B cell (primary cell): ENCODE measurements around the gene EFNA3. TPM values are rescaled to one million over a fixed set of nuclear protein-coding genes. Genes with fewer than 3 reads are reported as not detected.

ENCODE experiments used
- ATAC-seq: fragments of 200-7000 bp; cut with Tn5 transposase; one replicate; pipeline ENCODE4 v1.10.0; 2021; ENCODE audit warnings: low read depth, mild to moderate bottlenecking, moderate number of reproducible peaks, moderate library complexity
- CTCF ChIA-PET: fragments of 350-600 bp; sonication (Branson Sonifier 250); formaldehyde crosslinking; loops from one replicate; lab custom pipeline; 2021; ENCODE audit warnings: antibody characterized with exemption, inconsistent platforms; lab: Charles Lee
- POLR2A ChIA-PET: fragments of 350-600 bp; sonication (Branson Sonifier 250); formaldehyde crosslinking; loops from one replicate; lab custom pipeline; 2021; ENCODE audit warnings: antibody characterized with exemption; lab: Charles Lee
- DNase-seq: peaks from one replicate; pipeline ENCODE4 v3.0.0; 2013
- H2AFZ ChIP-seq: 2 replicates; pipeline ENCODE4 v1.6.1; 2012; ENCODE audit warnings: mild to moderate bottlenecking, low read depth, low read length; ENCODE audit not compliant: insufficient read depth, poor library complexity, severe bottlenecking
- H3K27ac ChIP-seq, 2 donors: 1 replicate in 1 of 2; 2 replicates in 1 of 2; pipeline ENCODE4 v1.5.1; 2012 to 2013; ENCODE audit warnings: low read length in 2 of 2, mild to moderate bottlenecking in 2 of 2, moderate library complexity in 1 of 2
- H3K27me3 ChIP-seq, 4 experiments: fragments of 200-600 bp in 1 of 4; sonication (generic) in 1 of 4; replicated peaks in 1 of 4; 1 replicate in 2 of 4; 2 replicates in 2 of 4; pipeline versions ENCODE4 v1.6.1 to v1.7.0; 2013 to 2016; ENCODE audit warnings: low read length in 3 of 4, mild to moderate bottlenecking in 2 of 4, mixed read lengths in 1 of 4, moderate library complexity in 1 of 4; ENCODE audit not compliant: insufficient read depth in 4 of 4, control insufficient read depth in 3 of 4; ENCODE audit errors: control extremely low read depth in 1 of 4
- H3K36me3 ChIP-seq, 2 experiments: replicated peaks in 1 of 2; 1 replicate in 1 of 2; 2 replicates in 1 of 2; pipeline versions ENCODE4 v1.6.1 to v1.7.1; 2013; ENCODE audit warnings: low read length in 1 of 2; ENCODE audit not compliant: insufficient read depth in 2 of 2, control insufficient read depth in 1 of 2; ENCODE audit errors: control extremely low read depth in 1 of 2, extremely low read depth in 1 of 2
- H3K4me1 ChIP-seq, 2 donors: fragments of 200-600 bp in 1 of 2; sonication (generic) in 1 of 2; 1 replicate in 1 of 2; 2 replicates in 1 of 2; pipeline versions ENCODE4 v1.5.1 to v1.6.1; 2013 to 2017; ENCODE audit warnings: low read length in 2 of 2; ENCODE audit not compliant: control insufficient read depth in 2 of 2, insufficient read depth in 2 of 2
- H3K4me2 ChIP-seq: replicated peaks from 2 replicates; pipeline ENCODE3; 2012; ENCODE audit warnings: mild to moderate bottlenecking, low read depth, low read length; ENCODE audit not compliant: poor library complexity, severe bottlenecking
- H3K4me3 ChIP-seq, 5 experiments: fragments of 200-600 bp in 1 of 5; sonication (generic) in 1 of 5; 1 replicate in 3 of 5; 2 replicates in 2 of 5; pipeline versions ENCODE4 v1.5.1 to v1.7.0; 2011 to 2016; ENCODE audit warnings: low read length in 4 of 5, mild to moderate bottlenecking in 4 of 5, low read depth in 2 of 5, control low read depth in 1 of 5, moderate library complexity in 1 of 5; ENCODE audit not compliant: insufficient read depth in 1 of 5; ENCODE audit errors: control extremely low read depth in 1 of 5, extremely low read depth in 1 of 5
- H3K79me2 ChIP-seq: fragments of 200-600 bp; sonication (generic); one replicate; pipeline ENCODE4 v1.6.0; 2016; ENCODE audit warnings: low read length; ENCODE audit not compliant: control insufficient read depth, insufficient read depth
- H3K9ac ChIP-seq: fragments of 200-600 bp; sonication (generic); 2 replicates; pipeline ENCODE4 v1.6.1; 2017; ENCODE audit warnings: mild to moderate bottlenecking, low read length, moderate library complexity
- H3K9me3 ChIP-seq, 3 donors: one replicate each; pipeline versions ENCODE4 v1.6.1 to v1.7.1; 2013; ENCODE audit warnings: low read length in 2 of 3; ENCODE audit not compliant: control insufficient read depth in 2 of 3, insufficient read depth in 1 of 3; ENCODE audit errors: control extremely low read depth in 1 of 3
- H4K20me1 ChIP-seq: 2 replicates; pipeline ENCODE4 v1.6.0; 2012; ENCODE audit warnings: mild to moderate bottlenecking, low read length; ENCODE audit not compliant: insufficient read depth, control insufficient read depth, poor library complexity, severe bottlenecking
- H3K27ac Mint-ChIP-seq: one replicate; pipeline ENCODE4 v1.8.0; 2021; ENCODE audit warnings: mixed read lengths
- H3K27me3 Mint-ChIP-seq: one replicate; pipeline ENCODE4 v1.8.0; 2021; ENCODE audit warnings: mixed read lengths
- H3K4me1 Mint-ChIP-seq: one replicate; pipeline ENCODE4 v1.8.0; 2021; ENCODE audit warnings: mixed read lengths
- H3K4me3 Mint-ChIP-seq: one replicate; pipeline ENCODE4 v1.8.0; 2021; ENCODE audit warnings: mixed read lengths
- H3K9me3 Mint-ChIP-seq: one replicate; pipeline ENCODE4 v1.8.0; 2022; ENCODE audit warnings: mixed read lengths; ENCODE audit not compliant: insufficient read depth
- CTCF ChIP-seq: fragments of 200-600 bp; IDR thresholded peaks from one replicate; pipeline ENCODE4 v1.8.0; 2022; ENCODE audit warnings: antibody characterized with exemption, mild to moderate bottlenecking
- EZH2 ChIP-seq: IDR thresholded peaks from 2 replicates; pipeline ENCODE4 v1.6.1; 2012; ENCODE audit warnings: borderline replicate concordance, low read depth, mild to moderate bottlenecking, moderate library complexity, low read length; ENCODE audit not compliant: insufficient read depth, poor library complexity, severe bottlenecking
- WGBS: methylation state at CpG from one replicate; pipeline ENCODE4 v1.1.5; 2013; ENCODE audit warnings: missing lambda C conversion rate; ENCODE audit not compliant: insufficient coverage; 5-methylcytosine and 5-hydroxymethylcytosine counted together
- intact Hi-C: fragments of 100-400 bp; cut with micrococcal nuclease; formaldehyde crosslinking; loops from one replicate; pipeline ENCODE4 v1.10.0; 2022
- polyA plus RNA-seq: library from polyadenylated mRNA; depleted of rRNA; stranded (reverse); fragments of >200 nt; gene quantifications from 2 replicates; pipeline ENCODE4 v1.2.3, GENCODE V29; 2012
- total RNA-seq, 2 donors: library from RNA; stranded (reverse); fragments of 120-200 nt in 1 of 2; gene quantifications; 1 replicate in 1 of 2; 2 replicates in 1 of 2; pipeline versions ENCODE4 v1.2.3 to v1.2.4, GENCODE V29; 2013 to 2022

EFNA3 gene
- total and polyA plus RNA-seq, 2 donors (not counting 1 experiment from before 2014, with no cell fraction given) = 1.6 to 3.2 TPM

GRCh38 chr1:155044812-155045657 is 33.6 kb upstream of the EFNA3 start:
- Histone ChIP-seq H4K20me1 (no peaks in the 10 kb centered on the region), H3K27me3 (no peaks in the 10 kb centered on the region), H3K4me3 (no peak overlapping the region), H3K4me2 (no peak overlapping the region), H3K27ac (no peak overlapping the region), H3K36me3 (no peaks in the 10 kb centered on the region), H2AFZ (no peak overlapping the region), H3K9ac (no peak overlapping the region), H3K79me2 (no peaks in the 10 kb centered on the region), H3K4me1 (peaks cover 0 to under 1% of the 10 kb centered on the region in 2 donors), H3K9me3 (no peaks in the 10 kb centered on the region)
- 57% methylated on average over 6 of the region's 7 CpGs for WGBS
- H3K27ac Mint-ChIP-seq = peak overlapping the region; percentile 54
- TF ChIP-seq EZH2 (no peak), CTCF (peak; percentile 63)
- peak overlapping the region; percentile 30 for H3K4me3 Mint-ChIP-seq
- peaks cover 10% of the 10 kb centered on the region for H3K4me1 Mint-ChIP-seq
- peaks cover 3% of the 10 kb centered on the region for H3K27me3 Mint-ChIP-seq
- intact Hi-C loops = loop anchor here (1.0 kb wide), 2 partner anchors 16 to 39 kb away; no protein-coding TSS in a partner anchor
- ATAC-seq (peak; percentile 92), DNase-seq (peak; percentile 76)
- ChIA-PET CTCF (interaction anchor here (0.8 to 16.6 kb wide), 22 partner anchors 12 to 712 kb away, joined by 3 to 370 read pairs (median 6); partner anchors contain the start of genes DCST1, DCST2, EFNA4 and KRTCAP2), POLR2A (interaction anchor here (0.9 to 2.1 kb wide), 2 partner anchors 17 to 108 kb away, joined by 3 to 8 read pairs; partner anchors contain the start of gene PMVK)
- no peaks in the 10 kb centered on the region for H3K9me3 Mint-ChIP-seq
